HG03354 (cell line): ENCODE data around the gene GNAZ.

Experiments
- ATAC-seq: cut with Tn5 transposase; IDR thresholded peaks from one replicate; pipeline ENCODE4 v1.9.1; 2021; ENCODE audit warnings: mild to moderate bottlenecking; ENCODE audit not compliant: unreplicated experiment, poor library complexity, severe bottlenecking

The GNAZ gene

DNA sequence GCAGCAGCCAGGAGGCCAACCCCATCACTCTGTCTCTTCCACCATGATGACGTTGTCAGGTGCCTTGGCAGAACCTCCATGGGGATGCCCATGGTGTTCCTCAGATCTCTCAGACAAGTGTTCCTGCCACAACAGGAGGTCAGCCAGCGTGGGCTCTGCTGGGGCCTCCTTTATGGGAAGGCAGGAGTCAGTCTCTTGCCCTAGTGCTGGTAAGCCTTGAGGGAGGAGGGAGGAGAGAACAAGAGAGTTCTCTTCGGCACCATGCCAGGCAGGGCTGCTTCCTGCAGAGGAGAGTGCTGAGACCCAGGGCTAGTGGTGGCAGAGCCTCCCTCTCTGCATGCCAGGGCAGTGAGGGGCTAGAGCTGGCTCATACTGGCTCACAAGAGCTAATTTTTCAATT is 32.5 kb downstream of the GNAZ start:
- ATAC-seq = no peak

DNA sequence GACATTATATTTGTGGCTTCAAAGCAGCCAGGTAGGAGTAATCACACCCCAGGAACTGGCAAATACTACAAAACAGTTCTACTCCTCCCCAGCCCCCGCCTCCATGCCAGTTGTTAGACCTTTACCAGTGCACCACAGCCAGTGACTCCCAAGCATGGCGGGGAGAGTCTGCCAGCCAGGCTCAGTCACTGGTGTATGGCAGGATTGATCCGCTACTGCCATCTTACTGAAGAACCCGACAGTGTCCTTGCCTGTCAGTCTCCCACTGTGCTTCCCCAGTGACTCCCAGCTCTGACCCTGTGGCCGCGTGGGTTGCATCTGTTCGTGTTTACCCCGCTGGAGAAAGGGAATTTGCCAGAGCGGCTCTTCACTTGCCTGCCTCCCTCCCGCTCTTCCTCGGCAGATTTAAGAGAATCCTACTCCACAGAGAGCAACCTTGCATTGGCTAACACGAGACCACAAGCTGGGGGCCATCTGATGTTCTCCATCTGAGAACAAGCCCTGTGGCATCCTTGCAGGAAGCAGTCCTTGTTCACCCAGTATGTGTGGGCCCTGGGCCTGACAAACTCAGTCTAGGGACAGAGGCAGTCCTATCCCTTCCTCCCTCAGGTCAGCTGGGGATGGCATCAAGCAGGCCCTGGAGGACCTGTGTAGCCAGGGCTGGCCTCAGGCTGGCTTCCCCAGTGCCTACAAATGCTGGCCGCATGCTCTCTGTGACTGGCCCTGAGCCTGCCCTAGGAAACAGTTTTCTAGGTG is 33.1 kb downstream of the GNAZ start:
- ATAC-seq = no peak

DNA sequence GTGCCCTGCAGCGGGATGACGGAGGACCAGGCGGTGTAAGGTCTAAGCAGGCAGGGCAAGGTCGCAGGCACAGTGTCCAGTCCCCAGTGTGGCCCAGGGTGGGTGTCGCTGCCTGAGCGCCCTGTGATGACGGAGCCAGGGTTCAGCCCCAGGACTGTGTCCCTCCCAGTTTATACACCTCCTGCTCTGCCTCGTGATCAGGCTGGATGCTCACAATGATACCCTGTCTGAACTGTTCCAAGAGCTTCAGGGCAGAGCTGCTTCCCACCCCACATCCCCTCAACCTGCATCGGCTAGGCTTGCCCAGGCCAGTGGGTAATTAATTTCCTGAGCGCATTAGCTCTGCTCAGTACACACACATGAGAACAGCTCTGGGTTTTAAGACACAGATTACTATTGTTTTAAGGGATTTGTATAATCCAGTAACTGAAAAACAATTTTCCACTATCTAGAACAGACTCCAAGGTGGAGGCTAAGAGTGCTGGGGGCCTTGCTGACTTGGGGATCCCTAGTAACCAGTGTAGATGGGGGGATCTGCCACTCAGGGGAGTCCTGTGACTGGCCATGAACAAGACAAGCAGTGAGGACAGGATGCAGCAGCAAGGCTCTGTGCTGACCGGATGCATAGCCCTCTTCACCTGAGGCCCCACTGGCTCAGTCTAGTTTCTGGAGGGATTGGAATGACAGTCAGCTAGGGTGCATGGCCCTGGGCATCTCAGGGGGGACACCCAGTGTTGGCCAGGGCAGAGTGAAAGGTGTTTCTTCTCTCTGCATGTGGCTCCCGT is 34.1 kb downstream of the GNAZ start:
- ATAC-seq = no peak

DNA sequence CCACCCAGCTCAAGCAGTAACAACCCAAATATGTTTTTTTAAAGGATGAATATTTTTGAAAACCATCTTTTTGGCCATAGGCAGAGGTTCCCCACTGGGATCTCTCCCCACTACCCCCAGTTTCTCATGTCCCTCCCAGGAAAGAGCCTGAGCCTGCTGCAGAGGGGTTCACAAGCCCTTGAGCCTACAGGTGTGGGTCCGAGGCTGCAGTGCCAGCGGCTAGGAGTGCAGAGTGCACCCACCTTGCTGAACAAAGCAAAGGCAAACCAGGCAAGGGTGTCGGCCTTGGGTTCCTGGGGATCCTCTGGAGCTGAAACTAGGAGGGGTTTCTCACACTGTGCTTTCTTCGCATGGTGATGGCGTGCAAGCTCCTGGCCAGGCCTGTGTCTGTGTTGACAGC is 35.0 kb downstream of the GNAZ start:
- ATAC-seq = no peak

DNA sequence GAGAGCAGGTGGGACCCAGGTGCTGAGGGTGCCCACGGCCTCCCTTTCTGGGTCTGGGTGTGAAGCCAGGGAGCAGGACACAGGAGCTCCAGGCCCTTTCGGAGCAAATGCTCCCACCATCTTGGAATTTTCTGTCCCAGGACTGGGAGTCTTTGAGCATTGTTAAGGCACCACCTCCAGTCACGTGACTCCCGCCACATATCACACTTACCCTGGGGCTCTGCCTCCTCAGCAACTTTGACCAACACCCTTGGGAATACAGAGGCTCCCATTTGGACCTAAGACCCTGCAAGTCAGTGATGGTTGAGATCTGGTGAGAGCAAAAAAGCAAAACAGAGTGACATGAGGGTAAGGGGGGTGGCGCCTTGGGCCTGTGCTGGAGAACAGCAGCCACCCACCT is 35.6 kb downstream of the GNAZ start:
- ATAC-seq = no peak

DNA sequence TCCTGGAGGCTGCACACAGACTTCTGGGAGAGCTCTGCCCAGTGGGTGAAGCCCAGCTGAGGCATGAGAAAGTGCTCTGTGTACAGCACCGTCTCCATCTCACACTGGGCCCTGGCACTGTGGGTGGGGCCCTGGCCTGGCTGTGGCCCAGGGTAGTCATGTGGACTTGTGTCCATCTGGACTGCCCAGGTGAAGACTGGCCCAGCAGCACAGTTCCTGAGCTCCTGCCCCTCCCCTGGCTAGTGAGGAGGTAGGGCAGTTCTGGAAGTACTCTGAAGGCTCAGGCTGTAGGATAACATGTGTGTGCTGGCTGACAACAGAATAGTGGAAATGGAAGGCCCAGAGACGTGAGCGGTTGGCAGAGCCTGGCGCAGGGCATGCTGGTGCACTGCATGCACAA is 36.0 kb downstream of the GNAZ start:
- no peak for ATAC-seq

DNA sequence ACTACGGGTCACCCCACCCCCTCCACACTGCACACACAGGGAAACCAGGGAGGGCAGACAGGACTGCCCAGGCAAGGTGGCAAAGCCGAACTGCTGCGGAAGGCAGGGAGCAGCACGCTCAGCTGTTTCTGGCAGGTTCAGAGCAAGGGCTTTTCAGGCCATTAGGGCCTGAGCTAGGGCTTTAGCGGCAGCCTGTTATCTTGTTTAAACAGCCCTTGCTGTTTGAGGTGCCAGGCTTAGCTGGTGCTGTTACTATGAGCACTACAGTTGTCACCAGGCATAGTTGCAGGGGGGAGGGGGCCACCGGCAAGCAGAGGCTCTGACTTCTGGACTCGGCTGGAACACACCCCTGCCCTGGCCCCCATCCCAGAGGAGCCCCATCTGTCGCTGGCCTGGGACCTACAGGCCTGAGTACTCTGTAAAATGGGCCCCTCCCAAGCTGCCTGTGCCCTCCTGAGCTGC is 36.6 kb downstream of the GNAZ start:
- ATAC-seq = no peak

DNA sequence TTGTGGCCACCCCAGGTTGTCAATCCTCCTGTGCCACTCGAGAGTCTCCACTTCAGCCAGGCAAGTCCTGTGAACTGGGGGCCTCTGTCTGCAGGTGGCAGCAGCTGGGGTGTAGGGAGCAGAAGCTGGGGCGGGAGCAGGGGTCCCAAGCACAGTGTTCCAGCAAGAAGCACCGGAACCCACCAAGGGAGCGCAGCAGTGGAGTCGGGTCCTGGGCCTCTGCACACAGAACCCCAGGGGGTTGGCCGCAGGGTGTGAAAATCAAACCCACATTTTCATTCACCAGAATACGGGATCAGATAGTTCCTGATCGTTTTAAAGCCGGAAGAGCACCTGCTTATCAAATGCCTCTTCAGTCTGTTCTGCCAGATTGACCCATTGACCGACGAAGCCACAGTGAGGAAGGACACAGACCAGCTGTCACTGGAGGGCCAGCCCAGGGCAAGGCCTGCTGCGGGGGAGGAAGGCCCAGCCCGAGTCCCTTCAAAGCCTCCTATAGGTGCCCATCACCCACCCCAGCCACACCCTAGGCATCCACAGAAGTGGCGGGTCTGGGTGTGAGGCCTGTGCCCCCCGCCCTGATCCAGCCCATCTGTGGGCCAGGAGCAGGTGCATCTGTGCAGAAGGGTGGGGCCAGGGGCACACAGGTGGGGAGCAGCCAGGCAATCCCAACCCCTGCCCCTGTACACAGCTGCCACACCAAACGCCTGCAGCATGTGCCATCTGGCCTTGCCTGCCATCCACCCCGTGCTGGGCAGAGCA is 37.3 kb downstream of the GNAZ start:
- ATAC-seq = no peak

DNA sequence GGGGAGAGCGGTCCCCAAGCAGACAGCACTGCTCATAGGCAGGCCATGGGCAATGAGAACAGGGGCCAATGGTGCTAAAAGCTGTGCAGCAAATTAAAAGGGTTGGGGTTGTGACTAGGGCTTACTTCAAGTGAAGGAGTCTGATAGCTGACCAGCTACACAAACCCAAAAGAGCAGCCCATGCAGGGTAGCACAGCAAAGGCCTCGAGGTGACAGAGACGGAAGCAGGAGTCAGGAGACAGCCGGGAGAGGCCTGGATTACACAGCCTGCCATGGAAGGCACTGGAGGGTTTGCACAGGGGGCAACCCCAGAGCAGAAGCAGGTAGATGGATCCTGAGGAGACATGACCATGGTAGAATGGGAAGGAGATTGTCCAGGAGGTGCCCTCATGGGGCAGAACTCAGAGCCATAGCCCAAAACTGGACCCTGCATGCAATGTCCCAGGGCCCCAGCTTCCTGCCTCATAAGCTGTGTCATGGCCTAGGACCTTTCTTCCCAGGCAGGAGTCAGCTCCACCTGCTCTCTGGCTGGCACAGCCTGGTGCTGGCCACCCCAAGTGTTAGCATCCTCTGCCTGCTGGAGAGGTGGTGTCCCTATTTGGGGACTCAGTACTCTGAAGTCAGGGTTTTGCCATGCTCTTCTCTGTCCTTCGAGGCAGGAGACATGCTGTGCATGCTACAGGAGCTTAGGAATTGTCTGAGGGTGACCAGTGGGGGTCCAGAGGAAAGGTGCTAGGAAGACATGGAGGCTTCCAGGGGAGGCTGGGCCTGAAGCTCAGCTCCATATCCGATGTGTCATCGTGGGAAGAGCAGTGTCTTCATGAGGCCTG is 38.1 kb downstream of the GNAZ start:
- no peak for ATAC-seq

DNA sequence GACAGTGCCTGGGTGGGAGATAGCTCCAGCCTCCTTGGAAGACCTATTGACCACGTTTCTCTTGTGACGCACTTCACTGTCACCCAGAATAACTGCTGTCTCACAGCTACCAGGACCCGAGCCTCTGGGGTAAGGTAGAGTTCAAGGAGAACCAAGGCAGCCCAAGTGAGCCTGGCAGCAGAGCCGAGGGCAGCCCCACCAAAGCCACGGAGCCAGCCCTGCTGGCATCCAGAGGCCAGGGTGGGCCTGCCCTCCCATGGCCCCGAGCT is 38.7 kb downstream of the GNAZ start:
- no peak for ATAC-seq

DNA sequence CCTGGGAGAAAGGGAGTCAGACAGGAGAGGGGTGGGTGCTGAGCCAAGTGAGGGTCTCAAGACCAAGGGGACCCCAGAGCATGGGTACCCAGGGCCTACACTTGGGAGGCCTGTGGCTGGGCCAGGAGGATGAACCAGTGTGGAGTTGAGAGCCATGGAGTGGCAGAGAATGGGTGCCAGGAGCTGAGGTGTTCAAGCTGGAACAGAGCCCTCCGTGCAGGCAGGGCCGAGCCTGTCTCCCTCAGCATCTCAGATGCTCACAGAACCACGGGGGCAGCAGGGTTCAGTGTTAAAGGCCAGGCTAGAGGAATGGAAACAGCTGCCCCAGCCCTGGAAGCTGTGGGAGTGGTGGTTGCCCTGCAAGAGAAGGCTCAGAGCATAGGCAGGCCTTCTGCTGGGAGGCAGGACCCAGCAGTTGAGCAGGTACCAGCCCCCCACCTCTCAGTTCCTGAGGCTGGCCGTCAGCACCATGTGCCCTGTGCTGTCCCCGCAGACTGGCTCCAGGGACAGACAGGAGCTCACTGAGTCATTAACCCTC is 39.2 kb downstream of the GNAZ start:
- ATAC-seq = no peak

DNA sequence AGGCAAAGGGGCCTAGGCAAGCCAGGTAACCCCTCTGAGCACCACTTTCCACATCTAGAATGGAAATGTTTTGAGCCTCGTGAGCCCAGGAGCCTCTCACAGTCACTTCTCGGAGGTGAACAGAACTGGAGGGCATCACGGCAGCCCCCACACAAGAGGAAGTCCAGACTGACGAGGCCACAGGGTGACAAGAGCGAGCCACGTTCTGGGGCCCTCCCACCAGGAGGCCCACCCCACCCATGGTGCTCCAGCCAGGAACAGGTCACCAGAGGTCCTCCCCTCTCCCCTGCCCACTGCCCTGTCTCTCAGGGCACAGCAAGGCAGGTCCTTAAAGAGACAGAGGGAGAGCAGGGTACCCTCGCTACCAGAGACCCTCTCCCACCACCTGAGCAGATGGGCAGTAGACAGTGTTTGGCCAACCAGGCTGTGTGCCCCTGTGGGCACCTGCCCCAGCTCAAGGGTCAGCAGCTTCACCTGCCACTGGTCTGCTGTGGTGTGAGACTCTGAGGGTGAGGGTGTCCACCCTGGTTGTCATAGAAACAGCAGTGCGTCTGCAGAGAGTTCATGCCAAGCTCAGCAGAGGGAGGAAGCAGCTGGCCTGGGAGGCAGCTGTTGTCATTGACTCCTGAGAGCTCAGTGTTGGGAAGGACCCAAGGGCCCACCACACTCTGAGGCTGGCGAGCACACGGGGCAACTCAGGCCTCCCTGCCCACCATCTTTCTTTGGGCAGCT is 40.0 kb downstream of the GNAZ start:
- ATAC-seq = no peak

DNA sequence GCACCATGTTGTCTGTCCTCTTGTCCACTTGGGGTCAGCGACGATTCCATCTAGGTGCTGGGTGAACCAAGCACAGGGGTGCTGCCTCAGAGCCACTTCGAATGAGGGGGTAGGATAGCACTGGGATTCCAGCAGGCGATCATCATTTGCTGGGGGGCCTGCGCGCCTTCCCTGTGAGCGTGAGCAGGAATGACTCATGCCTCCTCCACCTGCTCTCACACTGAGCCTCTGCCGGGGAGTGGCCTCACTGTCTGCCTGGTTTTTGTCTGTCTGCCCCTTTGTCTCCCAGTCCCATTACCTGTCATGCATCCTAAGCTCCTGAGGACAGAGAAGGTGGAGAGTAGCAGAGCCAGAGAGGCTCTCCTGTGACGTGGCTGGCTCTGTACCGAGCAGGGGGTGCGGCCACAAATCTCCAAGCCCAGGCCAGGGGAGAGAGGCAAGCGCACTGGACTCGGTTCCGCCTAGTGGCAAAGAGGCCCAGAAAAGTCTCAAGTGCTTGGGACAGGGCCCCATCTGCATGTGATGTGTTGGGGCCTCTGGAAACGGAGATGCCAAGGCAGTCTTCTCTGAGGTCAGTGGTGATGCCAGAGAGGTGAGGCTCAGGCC is 40.7 kb downstream of the GNAZ start:
- ATAC-seq = no peak

DNA sequence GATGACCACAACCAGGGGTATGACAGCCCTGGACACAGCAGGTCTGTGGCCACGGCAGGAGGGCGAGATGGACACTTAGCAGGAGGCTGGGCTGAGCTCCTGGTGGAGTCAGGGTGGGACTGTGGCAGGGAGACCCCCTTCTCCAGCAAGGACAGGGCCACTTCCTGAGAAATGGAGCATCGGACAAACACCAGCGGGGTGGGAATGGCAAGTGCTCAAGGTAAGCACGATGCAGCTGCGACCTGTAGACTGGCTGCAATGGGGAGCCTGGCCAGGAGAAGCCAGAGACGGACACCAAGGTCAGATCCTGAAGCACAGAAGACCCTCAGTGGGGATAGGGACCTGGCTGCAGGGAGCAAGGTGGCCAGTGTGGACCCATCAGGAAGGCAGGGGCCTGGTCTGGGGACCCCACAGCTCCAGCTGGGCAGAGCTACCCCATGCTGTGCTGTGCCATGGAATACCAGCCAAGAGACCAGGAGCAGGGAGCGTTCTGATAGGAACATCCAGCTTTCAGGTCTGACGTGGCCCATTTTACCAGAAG is 42.2 kb downstream of the GNAZ start:
- no peak for ATAC-seq

DNA sequence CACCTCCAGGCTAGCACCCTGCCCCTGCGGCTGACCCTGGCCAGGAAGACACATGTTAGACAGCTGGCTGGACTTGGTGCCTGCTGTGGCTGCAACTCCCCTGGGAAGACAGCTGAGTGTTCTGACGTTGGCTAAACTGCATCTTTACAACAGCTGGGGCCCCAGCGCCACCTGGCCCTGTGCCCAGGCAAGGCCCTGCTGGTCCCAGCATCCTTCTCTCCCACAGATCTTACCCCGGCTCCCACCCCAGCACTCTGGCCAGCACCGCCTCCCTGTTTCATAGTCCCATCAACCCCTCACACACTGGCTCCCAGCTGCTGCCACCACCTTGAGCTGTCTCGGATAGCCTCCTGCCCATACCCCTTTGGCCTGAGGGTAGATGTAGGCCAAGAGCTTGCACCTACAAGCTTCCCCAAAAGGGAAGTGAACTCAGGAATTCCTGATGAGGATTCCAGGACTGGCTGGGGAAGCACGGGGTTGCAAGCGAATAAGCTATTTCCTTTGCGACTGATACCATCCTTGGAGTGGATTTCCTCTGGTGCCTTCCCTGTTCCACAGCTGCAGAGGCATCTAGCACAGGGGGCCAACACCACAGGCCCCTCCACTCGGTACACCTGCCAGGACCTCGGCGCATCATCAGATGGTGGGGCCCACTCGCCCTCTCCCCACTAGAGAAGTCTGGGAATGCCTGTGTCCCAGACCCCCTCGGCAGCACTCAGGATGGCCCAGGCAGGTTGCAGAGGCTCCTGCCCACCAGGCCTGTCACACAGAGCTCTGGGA is 42.9 kb downstream of the GNAZ start:
- ATAC-seq = no peak

DNA sequence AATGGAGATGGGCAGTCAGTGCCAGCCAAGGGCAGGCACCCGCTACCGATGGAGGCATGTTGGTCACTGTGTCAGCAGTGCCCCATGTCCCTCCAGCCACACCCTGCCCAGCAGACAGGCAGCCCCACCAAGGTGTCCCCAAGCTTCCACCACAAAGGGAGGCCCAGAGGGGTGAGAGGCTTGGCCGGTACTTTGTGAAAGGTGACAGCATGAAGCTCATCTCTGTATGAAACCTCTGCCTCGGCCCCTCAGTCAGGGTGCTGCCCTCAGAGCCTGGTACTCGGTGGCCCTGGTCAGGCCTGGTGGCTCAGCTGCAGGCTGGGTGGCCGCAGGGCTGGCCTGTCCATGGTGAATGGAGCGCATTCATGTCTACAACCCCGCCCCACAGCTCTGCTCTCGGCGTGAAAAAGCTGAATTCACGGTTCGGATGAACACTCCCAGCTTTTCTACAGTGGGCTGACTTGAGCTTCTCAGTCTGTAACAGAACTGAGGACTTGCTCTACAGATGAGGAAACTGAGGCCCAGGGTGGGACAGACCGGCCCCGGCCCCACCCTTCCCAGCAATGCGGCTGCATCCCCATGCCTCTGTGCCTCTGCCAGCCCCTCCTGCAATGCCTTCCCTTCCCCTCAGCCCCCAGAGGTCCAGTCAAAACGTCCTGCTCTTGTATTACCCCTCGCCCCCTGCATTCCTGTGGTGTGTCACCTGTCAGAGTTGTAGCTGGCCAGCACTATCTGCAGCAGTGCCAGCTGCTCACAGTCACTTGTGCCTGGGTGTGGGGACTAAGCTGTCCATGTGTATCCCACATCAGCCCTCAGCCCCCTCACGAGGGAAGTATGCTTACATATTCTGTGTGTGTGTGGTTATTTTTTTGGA is 43.8 kb downstream of the GNAZ start:
- no peak for ATAC-seq

DNA sequence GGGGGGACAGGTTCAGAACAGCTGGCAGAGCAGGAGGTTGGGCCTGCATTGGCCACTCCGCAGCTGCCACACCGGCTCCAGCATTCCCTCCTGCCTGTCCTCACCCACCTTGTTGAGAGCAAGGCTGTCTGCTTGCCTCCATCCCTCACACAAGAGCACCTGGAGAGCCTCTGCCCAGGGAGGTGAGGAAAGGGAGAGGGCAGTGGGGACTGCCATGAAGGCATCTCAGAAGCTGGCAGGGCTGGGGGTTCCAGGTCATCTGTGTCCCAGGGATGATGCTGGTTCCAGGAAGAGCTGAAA is 44.4 kb downstream of the GNAZ start:
- ATAC-seq = no peak
